OCI-LY7 (cell line): ENCODE results near the gene FLNA. TPM values are rescaled to one million over a fixed set of nuclear protein-coding genes. Genes with fewer than 3 reads are reported as not detected.

Experiments
- BruUV-seq: library from RNA; stranded (reverse); fragments of 400-500 nt; replicated peaks from 2 replicates; lab custom pipeline; 2021; lab: Mats Ljungman, UMichigan
- CTCF ChIA-PET: fragments of 300-600 bp; sonication (Branson Sonifier 250); formaldehyde crosslinking; loops from one replicate; lab custom pipeline; 2022; ENCODE audit warnings: antibody characterized with exemption; ENCODE audit not compliant: unreplicated experiment; lab: Charles Lee
- POLR2A ChIA-PET: fragments of 300-600 bp; sonication (Branson Sonifier 250); formaldehyde crosslinking; loops from one replicate; lab custom pipeline; 2022; ENCODE audit warnings: antibody characterized with exemption; lab: Charles Lee
- DNase-seq: peaks from one replicate; pipeline ENCODE4 v3.0.0-alpha.2; 2015; ENCODE audit warnings: low spot score
- H2AFZ ChIP-seq: fragments of 200-600 bp; sonication (generic), shearing (Covaris generic); 2 replicates; pipeline ENCODE4 v1.6.1; 2014; ENCODE audit warnings: mild to moderate bottlenecking, antibody characterized with exemption, low read length, moderate library complexity
- H3K27ac ChIP-seq: fragments of 200-600 bp; sonication (generic); 2 replicates; pipeline ENCODE4 v1.5.1; 2014; ENCODE audit warnings: mixed run types, low read depth, mild to moderate bottlenecking, moderate library complexity, low read length, inconsistent platforms; ENCODE audit not compliant: poor library complexity, severe bottlenecking
- H3K36me3 ChIP-seq: fragments of 200-600 bp; sonication (generic); 2 replicates; pipeline ENCODE4 v1.6.1; 2014; ENCODE audit warnings: mild to moderate bottlenecking, antibody characterized with exemption, low read length, moderate library complexity, mixed read lengths; ENCODE audit not compliant: insufficient read depth
- H3K4me1 ChIP-seq: fragments of 200-600 bp; sonication (generic); 2 replicates; pipeline ENCODE4 v1.5.1; 2014; ENCODE audit warnings: mild to moderate bottlenecking, low read length; ENCODE audit not compliant: insufficient read depth, poor library complexity, severe bottlenecking
- H3K4me2 ChIP-seq: fragments of 200-600 bp; sonication (generic); 2 replicates; pipeline ENCODE4 v1.6.1; 2014; ENCODE audit warnings: mild to moderate bottlenecking, low read length
- H3K4me3 ChIP-seq: fragments of 200-600 bp; sonication (generic); 2 replicates; pipeline ENCODE4 v1.5.1; 2014; ENCODE audit warnings: mild to moderate bottlenecking, low read depth, low read length; ENCODE audit not compliant: poor library complexity, severe bottlenecking
- H3K79me2 ChIP-seq: fragments of 200-600 bp; sonication (generic); 2 replicates; pipeline ENCODE4 v1.6.1; 2016; ENCODE audit warnings: low read depth, mild to moderate bottlenecking, low read length, moderate library complexity, mixed read lengths; ENCODE audit not compliant: insufficient read depth
- H3K9me2 ChIP-seq: fragments of 200-600 bp; sonication (generic); 2 replicates; pipeline ENCODE4 v1.6.1; 2016; ENCODE audit warnings: mild to moderate bottlenecking, low read length, mixed read lengths; ENCODE audit not compliant: insufficient read depth
- H3K9me3 ChIP-seq: fragments of 200-600 bp; sonication (generic); 2 replicates; pipeline ENCODE4 v1.6.1; 2014; ENCODE audit warnings: mild to moderate bottlenecking, mixed run types, low read length, mixed read lengths
- H4K20me1 ChIP-seq: fragments of 200-600 bp; sonication (generic); 2 replicates; pipeline ENCODE4 v1.6.1; 2014; ENCODE audit warnings: mild to moderate bottlenecking, antibody characterized with exemption, low read length, moderate library complexity, mixed read lengths; ENCODE audit not compliant: insufficient read depth
- EZH2phosphoT487 ChIP-seq: fragments of 200-600 bp; sonication (generic); IDR thresholded peaks from 2 replicates; pipeline ENCODE4 v1.6.1; 2018; ENCODE audit warnings: low read depth, borderline replicate concordance, mild to moderate bottlenecking, mixed run types, antibody characterized with exemption, low read length, moderate library complexity, mixed read lengths
- intact Hi-C: fragments of 100-400 bp; cut with micrococcal nuclease; formaldehyde crosslinking; loops from one replicate; pipeline ENCODE4 v1.10.0; 2022; ENCODE audit not compliant: unreplicated experiment
- total RNA-seq, 2 experiments: library from RNA; depleted of rRNA in 1 of 2; stranded (reverse); fragments of >200 nt in 1 of 2; shearing (Covaris generic) in 1 of 2; gene quantifications; 2 replicates each; pipeline ENCODE4 v1.2.3, GENCODE V29; 2014 to 2022
- TF ChIP-seq, protein P1 (sequence below): fragments of 200-600 bp; sonication (generic); conservative IDR thresholded peaks from 2 replicates; pipeline ENCODE4 v1.5.1; 2014; ENCODE audit warnings: mild to moderate bottlenecking, antibody characterized with exemption, low read length, moderate library complexity, mixed read lengths

Gene FLNA
- total RNA-seq, 2 experiments from 2014 or later = 78.8 to 97.7 TPM

DNA sequence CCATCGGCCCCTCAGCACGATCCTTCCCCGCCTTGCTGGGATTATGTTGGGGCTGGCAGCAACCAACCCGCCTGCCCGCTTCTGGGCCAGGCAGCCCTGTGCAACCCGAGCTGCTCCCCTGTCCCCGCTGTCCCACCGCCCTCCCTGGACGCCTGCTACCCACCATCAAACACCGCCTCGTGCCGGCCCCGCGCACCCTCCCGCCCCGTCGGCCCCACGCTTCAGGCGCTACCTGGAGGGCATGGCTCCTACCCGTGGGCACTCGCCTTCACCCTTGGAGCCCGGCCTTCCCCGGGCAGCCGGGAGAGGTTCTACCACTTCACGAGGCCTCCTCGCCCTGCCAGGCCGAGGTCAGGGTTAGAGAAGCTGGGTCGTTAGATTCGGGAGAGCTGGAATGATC lies 41.9 kb downstream of the FLNA start:
- Histone ChIP-seq H3K79me2 (no peaks in the 10 kb centered on the region), H3K4me2 (no peak overlapping the region), H2AFZ (no peak overlapping the region), H3K4me3 (no peak overlapping the region), H3K9me2 (no peaks in the 10 kb centered on the region), H3K36me3 (no peaks in the 10 kb centered on the region), H3K27ac (no peak overlapping the region), H3K4me1 (peaks cover 55% of the 10 kb centered on the region), H3K9me3 (no peaks in the 10 kb centered on the region), H4K20me1 (no peaks in the 10 kb centered on the region)
- BruUV-seq = no TSS peak
- intact Hi-C loops = no loop called here
- no peak for TF ChIP-seq EZH2phosphoT487
- TF ChIP-seq, protein P1, sequence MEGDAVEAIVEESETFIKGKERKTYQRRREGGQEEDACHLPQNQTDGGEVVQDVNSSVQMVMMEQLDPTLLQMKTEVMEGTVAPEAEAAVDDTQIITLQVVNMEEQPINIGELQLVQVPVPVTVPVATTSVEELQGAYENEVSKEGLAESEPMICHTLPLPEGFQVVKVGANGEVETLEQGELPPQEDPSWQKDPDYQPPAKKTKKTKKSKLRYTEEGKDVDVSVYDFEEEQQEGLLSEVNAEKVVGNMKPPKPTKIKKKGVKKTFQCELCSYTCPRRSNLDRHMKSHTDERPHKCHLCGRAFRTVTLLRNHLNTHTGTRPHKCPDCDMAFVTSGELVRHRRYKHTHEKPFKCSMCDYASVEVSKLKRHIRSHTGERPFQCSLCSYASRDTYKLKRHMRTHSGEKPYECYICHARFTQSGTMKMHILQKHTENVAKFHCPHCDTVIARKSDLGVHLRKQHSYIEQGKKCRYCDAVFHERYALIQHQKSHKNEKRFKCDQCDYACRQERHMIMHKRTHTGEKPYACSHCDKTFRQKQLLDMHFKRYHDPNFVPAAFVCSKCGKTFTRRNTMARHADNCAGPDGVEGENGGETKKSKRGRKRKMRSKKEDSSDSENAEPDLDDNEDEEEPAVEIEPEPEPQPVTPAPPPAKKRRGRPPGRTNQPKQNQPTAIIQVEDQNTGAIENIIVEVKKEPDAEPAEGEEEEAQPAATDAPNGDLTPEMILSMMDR = no peak
- no peak for DNase-seq
- ChIA-PET POLR2A (no interaction called here), CTCF (interaction anchor here (0.6 kb wide), 1 partner anchor 195 kb away, joined by 3 read pairs; no protein-coding TSS in a partner anchor)

DNA sequence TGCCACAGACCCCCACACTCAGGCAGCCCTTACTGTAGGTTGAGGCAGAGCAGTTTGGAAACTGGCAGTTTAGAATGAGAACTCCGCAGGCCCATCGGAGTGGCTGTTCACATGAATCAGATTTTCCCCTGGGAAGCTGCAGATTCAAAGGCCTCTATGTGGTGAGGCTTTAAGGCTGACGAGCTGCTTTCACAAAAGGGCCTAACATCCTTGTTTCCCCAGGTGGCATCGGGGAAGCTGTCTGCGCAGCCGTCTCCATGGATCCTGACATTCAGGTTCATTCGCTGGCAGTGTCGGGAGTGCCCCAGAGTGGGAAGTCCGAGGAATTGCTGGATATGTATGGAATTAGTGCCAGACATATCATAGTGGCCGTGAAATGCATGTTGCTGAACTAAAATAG lies 45.1 kb downstream of the FLNA start:
- BruUV-seq = no TSS peak
- intact Hi-C loops = no loop called here
- no peaks in the 10 kb centered on the region for H3K9me2 ChIP-seq

DNA sequence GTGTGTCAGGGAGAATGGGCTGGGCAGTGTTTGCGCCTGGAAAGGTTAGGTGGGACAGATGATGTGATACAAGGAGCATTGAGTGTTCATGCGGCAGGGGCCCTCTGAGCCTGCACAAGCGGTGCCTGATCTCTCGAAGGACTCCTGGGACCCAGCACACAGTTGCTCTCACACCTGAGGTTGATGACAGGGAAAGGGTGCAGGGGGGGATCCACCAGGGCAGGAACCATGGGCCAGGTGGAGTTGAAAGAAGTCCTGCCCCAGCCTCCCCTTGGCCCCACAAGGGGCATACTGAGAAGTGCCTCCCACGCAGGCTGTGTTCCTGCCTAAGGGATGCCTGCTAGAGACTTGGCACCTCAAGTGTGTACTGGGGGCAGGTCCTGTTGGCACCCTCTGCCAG lies 45.8 kb downstream of the FLNA start:
- no peak overlapping the region for H3K4me2 ChIP-seq
- CTCF ChIA-PET = no interaction called here
- H3K9me3 ChIP-seq = no peaks in the 10 kb centered on the region
- H2AFZ ChIP-seq = no peak overlapping the region
- no peak for DNase-seq
- H3K36me3 ChIP-seq = no peaks in the 10 kb centered on the region
- peaks cover 52% of the 10 kb centered on the region for H3K4me1 ChIP-seq
- no peak overlapping the region for H3K4me3 ChIP-seq
- intact Hi-C loops = no loop called here
- no peaks in the 10 kb centered on the region for H4K20me1 ChIP-seq
- POLR2A ChIA-PET = interaction anchor here (1.0 kb wide), 1 partner anchor 10 kb away, joined by 3 read pairs; no protein-coding TSS in a partner anchor
- H3K27ac ChIP-seq = no peak overlapping the region
- no TSS peak for BruUV-seq
- TF ChIP-seq, protein P1 = no peak
- TF ChIP-seq EZH2phosphoT487 = no peak
- H3K79me2 ChIP-seq = no peaks in the 10 kb centered on the region
- H3K9me2 ChIP-seq = no peaks in the 10 kb centered on the region

More for the DNA sequence above, 45.1 kb downstream of the FLNA start:
- ChIA-PET POLR2A (interaction anchor here (1.0 kb wide), 1 partner anchor 11 kb away, joined by 3 read pairs; no protein-coding TSS in a partner anchor), CTCF (no interaction called here)
- Histone ChIP-seq H3K9me3 (no peaks in the 10 kb centered on the region), H3K4me3 (no peak overlapping the region), H3K79me2 (no peaks in the 10 kb centered on the region), H3K36me3 (no peaks in the 10 kb centered on the region), H3K27ac (no peak overlapping the region), H3K4me2 (no peak overlapping the region), H4K20me1 (no peaks in the 10 kb centered on the region), H3K4me1 (peaks cover 59% of the 10 kb centered on the region), H2AFZ (no peak overlapping the region)
- TF ChIP-seq, protein P1 = no peak
- DNase-seq = no peak
